SK-N-SH treated with all-trans-retinoic acid at 6 μM for 48 hours (cell line): ENCODE data around the gene ASAP2.

ENCODE experiments used
- ATAC-seq: fragments of 200-7000 bp; cut with Tn5 transposase; 3 replicates; pipeline ENCODE4 v1.9.1; 2020; ENCODE audit warnings: mild to moderate bottlenecking, moderate library complexity
- ARNTL ChIP-seq: fragments of 450-650 bp; formaldehyde crosslinking; IDR thresholded peaks from 2 replicates; pipeline ENCODE4 v1.5.0; 2020; ENCODE audit warnings: low read depth, mild to moderate bottlenecking, moderate library complexity, borderline replicate concordance
- BACH2 ChIP-seq: fragments of 250-450 bp; sonication (Bioruptor Pico); IDR thresholded peaks from 2 replicates; pipeline ENCODE4 v1.9.0; 2021; ENCODE audit warnings: mild to moderate bottlenecking, borderline replicate concordance
- CREB5 ChIP-seq: fragments of 250-450 bp; sonication (Bioruptor Pico); IDR thresholded peaks from 2 replicates; pipeline ENCODE4 v1.5.1; 2020; ENCODE audit warnings: low read depth, mild to moderate bottlenecking, moderate library complexity
- CSDC2 ChIP-seq: fragments of 250-450 bp; sonication (Bioruptor Pico); IDR thresholded peaks from 2 replicates; pipeline ENCODE4 v1.5.0; 2020; ENCODE audit warnings: mild to moderate bottlenecking, moderate library complexity
- ESRRG ChIP-seq: fragments of 250-450 bp; sonication (Bioruptor Pico); IDR thresholded peaks from 2 replicates; pipeline ENCODE4 v1.6.1; 2021; ENCODE audit warnings: mild to moderate bottlenecking
- ISL1 ChIP-seq: fragments of 250-450 bp; sonication (Bioruptor Pico); IDR thresholded peaks from 2 replicates; pipeline ENCODE4 v2.1.2; 2022; ENCODE audit warnings: mild to moderate bottlenecking, moderate library complexity
- OSR1 ChIP-seq: fragments of 250-450 bp; sonication (Bioruptor Pico); IDR thresholded peaks from 2 replicates; pipeline ENCODE4 v1.8.0; 2022; ENCODE audit warnings: moderate library complexity, mild to moderate bottlenecking, inconsistent platforms
- PATZ1 ChIP-seq: fragments of 250-450 bp; sonication (Bioruptor Pico); IDR thresholded peaks from 2 replicates; pipeline ENCODE4 v1.8.0; 2020; ENCODE audit warnings: mild to moderate bottlenecking, moderate library complexity, borderline replicate concordance
- SNAI2 ChIP-seq: fragments of 250-450 bp; sonication (Bioruptor Pico); IDR thresholded peaks from 2 replicates; pipeline ENCODE4 v1.5.0; 2020; ENCODE audit warnings: mild to moderate bottlenecking, moderate library complexity
- TCF4 ChIP-seq: fragments of 250-450 bp; sonication (Bioruptor Pico); IDR thresholded peaks from 2 replicates; pipeline ENCODE4 v1.8.0; 2021; ENCODE audit warnings: mild to moderate bottlenecking, moderate library complexity, borderline replicate concordance
- TSHZ2 ChIP-seq: fragments of 250-450 bp; sonication (Bioruptor Pico); IDR thresholded peaks from 2 replicates; pipeline ENCODE4 v1.5.0; 2020; ENCODE audit warnings: mild to moderate bottlenecking, moderate library complexity
- ZFP3 ChIP-seq: fragments of 250-450 bp; sonication (Bioruptor Pico); IDR thresholded peaks from 2 replicates; pipeline ENCODE4 v1.5.0; 2020; ENCODE audit warnings: mild to moderate bottlenecking, moderate library complexity
- ZNF565 ChIP-seq: fragments of 450-650 bp; formaldehyde crosslinking; conservative IDR thresholded peaks from 2 replicates; pipeline ENCODE4 v1.5.0; 2020; ENCODE audit warnings: low read depth, mild to moderate bottlenecking, moderate library complexity
- ZNF70 ChIP-seq: fragments of 450-650 bp; formaldehyde crosslinking; IDR thresholded peaks from 2 replicates; pipeline ENCODE4 v1.5.0; 2020; ENCODE audit warnings: mild to moderate bottlenecking, moderate library complexity
- ZNF8 ChIP-seq: fragments of 450-650 bp; formaldehyde crosslinking; IDR thresholded peaks from 2 replicates; pipeline ENCODE4 v1.5.0; 2020; ENCODE audit warnings: mild to moderate bottlenecking, moderate library complexity
- TF ChIP-seq, protein P1 (sequence below): fragments of 250-450 bp; sonication (Bioruptor Pico); IDR thresholded peaks from 2 replicates; pipeline ENCODE4 v1.8.0; 2021; ENCODE audit warnings: low read depth, mild to moderate bottlenecking, moderate library complexity, borderline replicate concordance

Gene ASAP2

GRCh38 chr2:9184361-9184760 is 22.3 kb upstream of the ASAP2 start (continued):
- no peak for TF ChIP-seq ARNTL (CRISPR knock-in tag)
- TF ChIP-seq, all 23 proteins: peak for 0

- TF ChIP-seq CSDC2 (CRISPR knock-in tag), result no peak
- peak; percentile 24 for TF ChIP-seq ISL1 (CRISPR knock-in tag)
- TF ChIP-seq ARNTL (CRISPR knock-in tag), result no peak
- TF ChIP-seq BACH2 (CRISPR knock-in tag), result no peak
- no peak for TF ChIP-seq TCF4 (CRISPR knock-in tag)
- TF ChIP-seq, protein P1, sequence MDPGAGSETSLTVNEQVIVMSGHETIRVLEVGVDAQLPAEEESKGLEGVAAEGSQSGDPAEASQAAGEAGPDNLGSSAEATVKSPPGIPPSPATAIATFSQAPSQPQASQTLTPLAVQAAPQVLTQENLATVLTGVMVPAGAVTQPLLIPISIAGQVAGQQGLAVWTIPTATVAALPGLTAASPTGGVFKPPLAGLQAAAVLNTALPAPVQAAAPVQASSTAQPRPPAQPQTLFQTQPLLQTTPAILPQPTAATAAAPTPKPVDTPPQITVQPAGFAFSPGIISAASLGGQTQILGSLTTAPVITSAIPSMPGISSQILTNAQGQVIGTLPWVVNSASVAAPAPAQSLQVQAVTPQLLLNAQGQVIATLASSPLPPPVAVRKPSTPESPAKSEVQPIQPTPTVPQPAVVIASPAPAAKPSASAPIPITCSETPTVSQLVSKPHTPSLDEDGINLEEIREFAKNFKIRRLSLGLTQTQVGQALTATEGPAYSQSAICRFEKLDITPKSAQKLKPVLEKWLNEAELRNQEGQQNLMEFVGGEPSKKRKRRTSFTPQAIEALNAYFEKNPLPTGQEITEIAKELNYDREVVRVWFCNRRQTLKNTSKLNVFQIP (CRISPR knock-in tag), result no peak
- TF ChIP-seq, all 23 proteins: peak for 1
- ATAC-seq, result peak; percentile 37
Observed at GRCh38 chr2:9187620-9188214, 18.9 kb upstream of the ASAP2 start.

GRCh38 chr2:9188823-9189222 is 17.8 kb upstream of the ASAP2 start:
- TF ChIP-seq SNAI2 (CRISPR knock-in tag) (no peak), CSDC2 (CRISPR knock-in tag) (no peak), OSR1 (no peak), ZNF565 (CRISPR knock-in tag) (no peak), CREB5 (CRISPR knock-in tag) (no peak), ISL1 (CRISPR knock-in tag) (no peak), ZNF70 (CRISPR knock-in tag) (no peak), ZFP3 (no peak), ESRRG (CRISPR knock-in tag) (no peak)
- no peak for ATAC-seq

DNA sequence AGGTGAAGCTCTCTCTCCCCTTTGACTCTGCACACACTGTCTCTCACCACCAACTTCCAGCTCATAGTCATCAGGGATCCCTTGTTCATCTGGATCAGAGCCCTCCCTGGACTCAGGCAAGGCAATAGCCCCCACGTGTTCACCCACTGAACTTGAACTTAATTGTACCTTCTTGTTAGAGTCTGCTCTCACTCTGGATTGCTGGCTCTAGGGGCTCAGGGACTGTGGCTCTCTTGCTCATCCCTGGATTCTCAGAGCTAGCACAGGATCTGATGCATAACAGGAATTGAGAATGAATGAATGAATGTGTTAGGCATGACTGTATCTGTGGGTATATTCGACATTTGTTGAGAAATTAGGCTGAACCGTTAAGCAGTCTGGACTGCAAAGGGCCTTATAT is 16.7 kb upstream of the ASAP2 start:
- no peak for ATAC-seq
- TF ChIP-seq ESRRG (CRISPR knock-in tag), result no peak

GRCh38 chr2:9191041-9191481 is 15.6 kb upstream of the ASAP2 start:
- peak; percentile 83 for ATAC-seq
- TF ChIP-seq SNAI2 (CRISPR knock-in tag), result peak; percentile 40; the same call in 1 of the 2 replicates
- TF ChIP-seq CSDC2 (CRISPR knock-in tag), result 0 out of 2 replicates have a peak, but pooled peaks have one; percentile 35
- peak; percentile 56; the same call in 1 of the 2 replicates for TF ChIP-seq CREB5 (CRISPR knock-in tag)
- no peak for TF ChIP-seq ZNF8 (CRISPR knock-in tag)
- 0 out of 2 replicates have a peak, but pooled peaks have one; percentile 34 for TF ChIP-seq ZFP3
- TF ChIP-seq TSHZ2 (CRISPR knock-in tag), result peak; percentile 65; the same call in 1 of the 2 replicates
- no peak for TF ChIP-seq PATZ1 (CRISPR knock-in tag)
